Ureter (tissue), 1 donor: Measurements from ENCODE around the gene ETS2. TPM values are rescaled to one million over a fixed set of nuclear protein-coding genes. Genes with fewer than 3 reads are reported as not detected.

Experiments used
- DNase-seq: peaks from one replicate; pipeline ENCODE4 v3.0.0-alpha.2; 2020; ENCODE audit warnings: low spot score
- total RNA-seq: library from RNA; stranded (reverse); gene quantifications from one replicate; pipeline ENCODE4 v1.2.4, GENCODE V29; 2023
- donor health status: DM: yes; HTN: yes; CAD: no.

Gene ETS2
- 221 TPM for total RNA-seq

DNA sequence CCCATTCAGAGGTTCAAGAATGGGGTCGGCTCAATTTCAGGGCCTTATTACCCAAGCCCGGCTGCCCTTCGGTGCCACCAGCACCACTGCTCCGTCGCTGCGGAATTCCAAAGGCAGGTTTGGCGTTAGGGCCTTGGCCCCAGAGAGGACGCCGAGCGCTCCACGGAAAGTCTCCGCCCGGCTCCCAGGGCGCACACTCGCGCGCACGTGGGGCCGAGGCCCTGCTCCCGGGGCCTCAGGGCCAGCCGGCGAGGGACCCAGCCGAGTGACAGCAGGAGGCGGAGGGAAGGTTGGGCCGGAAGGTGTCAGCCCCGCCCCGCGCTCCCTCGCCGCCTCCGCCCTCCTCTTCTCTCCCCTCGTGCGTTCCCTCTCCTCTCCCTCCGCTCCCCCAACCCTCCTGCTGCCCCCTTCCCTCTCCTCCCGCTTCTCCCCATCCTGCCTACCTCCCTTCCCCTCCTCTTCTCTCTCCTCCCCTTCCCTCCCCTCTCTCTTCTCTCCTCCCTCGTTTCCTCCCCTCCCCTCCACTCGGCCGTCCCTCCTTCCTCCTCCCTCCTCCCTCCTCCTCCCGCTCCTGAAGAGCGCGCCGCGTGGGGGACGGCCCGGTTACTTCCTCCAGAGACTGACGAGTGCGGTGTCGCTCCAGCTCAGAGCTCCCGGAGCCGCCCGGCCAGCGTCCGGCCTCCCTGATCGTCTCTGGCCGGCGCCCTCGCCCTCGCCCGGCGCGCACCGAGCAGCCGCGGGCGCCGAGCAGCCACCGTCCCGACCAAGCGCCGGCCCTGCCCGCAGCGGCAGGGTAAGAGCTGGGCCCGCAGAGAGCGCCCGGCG, at the start of gene ETS2:
Gene ETS2, plus strand, starts transcription at position 602 of the 825 bp plus-strand sequence. CDS start 4,106 bp downstream, outside the sequence.
- DNase-seq, result peak; percentile 97

DNA sequence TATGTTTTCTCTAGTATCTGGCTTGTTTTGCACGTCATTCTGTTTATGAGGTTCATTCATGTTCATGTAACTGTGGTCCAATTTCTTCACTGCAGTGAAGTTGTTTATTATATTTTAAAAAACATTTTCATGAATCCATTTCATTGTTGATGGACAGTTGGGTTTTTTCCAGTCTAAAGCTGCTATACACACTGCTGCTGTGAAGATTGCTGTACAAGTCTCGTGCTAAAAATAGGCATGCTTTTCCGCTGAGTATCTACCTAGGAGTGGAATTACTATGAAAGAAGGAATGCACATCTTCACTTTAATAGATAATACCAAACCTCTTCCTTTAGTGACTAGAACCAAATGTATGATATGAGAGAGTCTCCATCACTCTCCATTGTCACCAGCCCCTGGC, 49.0 kb upstream of the ETS2 start:
- DNase-seq, result no peak

DNA sequence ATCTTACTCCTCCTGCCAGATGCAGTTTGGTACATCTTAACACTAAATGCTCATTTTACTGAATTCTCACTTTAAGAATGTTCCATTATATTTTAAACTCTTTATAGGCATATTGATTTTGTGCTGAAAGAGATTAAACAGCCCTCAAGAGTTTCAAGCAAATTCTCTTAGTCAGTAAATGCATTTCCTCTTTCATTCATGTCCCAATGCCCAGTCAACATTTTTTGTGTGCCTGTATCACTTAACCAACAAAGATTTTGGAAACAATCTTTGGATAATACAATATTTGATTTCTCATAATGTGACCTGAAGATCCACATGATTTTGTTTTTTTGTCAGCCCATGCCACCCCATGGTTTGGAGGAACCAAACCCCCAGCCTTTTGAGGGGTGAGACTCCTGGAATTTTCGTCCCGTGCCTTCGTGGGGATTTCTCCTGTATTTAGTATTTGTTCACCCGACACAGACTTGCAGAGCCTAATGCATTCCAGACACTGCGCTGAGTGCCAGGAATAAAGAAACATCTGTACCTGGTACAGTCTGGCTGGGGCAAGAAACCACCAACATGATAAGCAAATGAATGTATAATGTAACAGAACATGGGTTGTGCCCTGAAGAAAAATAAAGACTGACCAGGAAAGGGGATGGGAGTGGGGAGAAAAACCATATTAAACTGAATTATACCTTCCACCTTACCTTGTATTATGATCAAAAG, 47.1 kb upstream of the ETS2 start:
- DNase-seq, result no peak

DNA sequence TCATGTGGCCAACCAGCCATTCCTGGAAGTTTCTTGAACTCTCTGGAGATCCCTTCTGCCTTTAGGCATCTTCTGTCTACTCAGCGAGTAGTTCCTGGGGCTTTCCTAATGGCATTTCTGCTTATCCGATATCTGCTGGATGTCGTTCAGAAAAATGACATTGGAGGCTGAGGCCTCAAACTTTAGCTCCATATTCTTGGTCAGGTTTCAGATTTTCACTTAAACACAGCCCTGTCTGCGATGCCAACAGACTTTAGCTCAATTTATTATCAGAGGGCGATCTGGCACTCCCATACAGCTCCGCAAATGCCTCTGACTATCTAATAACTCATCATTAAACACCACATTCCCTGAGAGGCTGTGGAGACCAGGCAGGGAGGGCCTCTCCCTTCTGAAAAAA, 46.3 kb upstream of the ETS2 start:
- DNase-seq, result no peak

- DNase-seq, result no peak
Observed at GRCh38 chr21:38760017-38760761, 45.5 kb upstream of the ETS2 start.

GRCh38 chr21:38760762-38761155, 45.0 kb upstream of the ETS2 start:
- DNase-seq, result no peak

DNA sequence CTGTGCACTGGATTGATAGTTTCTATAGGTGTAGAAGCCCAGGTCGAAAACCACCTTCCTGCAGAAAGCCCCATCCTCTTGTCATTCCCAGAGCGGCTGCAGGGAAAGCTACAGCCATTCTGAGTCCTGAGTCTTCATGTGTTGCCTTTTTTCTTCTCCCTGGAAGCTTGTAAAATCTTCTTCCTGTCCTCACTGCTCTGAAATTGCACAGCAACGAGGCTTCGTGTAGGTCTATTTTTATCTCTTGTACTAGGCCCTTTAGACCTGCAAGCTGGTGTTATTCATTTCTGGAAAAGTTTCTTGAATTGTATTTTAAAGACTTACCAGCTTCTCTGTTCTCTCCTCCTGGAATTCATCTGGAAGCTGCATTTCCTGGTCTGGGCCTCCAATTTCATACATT, 44.2 kb upstream of the ETS2 start:
- no peak for DNase-seq

- DNase-seq, result no peak
Observed at GRCh38 chr21:38765056-38765455, 40.7 kb upstream of the ETS2 start.

- DNase-seq, result no peak
Observed at GRCh38 chr21:38766987-38767722, 38.6 kb upstream of the ETS2 start.

- DNase-seq, result no peak
Observed at GRCh38 chr21:38768471-38769063, 37.2 kb upstream of the ETS2 start.

GRCh38 chr21:38769191-38769780, 36.4 kb upstream of the ETS2 start:
- DNase-seq, result no peak

GRCh38 chr21:38770660-38771059, 35.1 kb upstream of the ETS2 start:
- no peak for DNase-seq

- DNase-seq, result no peak
Observed at GRCh38 chr21:38771536-38771935, 34.2 kb upstream of the ETS2 start.

- no peak for DNase-seq
Observed at GRCh38 chr21:38772646-38773045, 33.1 kb upstream of the ETS2 start.

DNA sequence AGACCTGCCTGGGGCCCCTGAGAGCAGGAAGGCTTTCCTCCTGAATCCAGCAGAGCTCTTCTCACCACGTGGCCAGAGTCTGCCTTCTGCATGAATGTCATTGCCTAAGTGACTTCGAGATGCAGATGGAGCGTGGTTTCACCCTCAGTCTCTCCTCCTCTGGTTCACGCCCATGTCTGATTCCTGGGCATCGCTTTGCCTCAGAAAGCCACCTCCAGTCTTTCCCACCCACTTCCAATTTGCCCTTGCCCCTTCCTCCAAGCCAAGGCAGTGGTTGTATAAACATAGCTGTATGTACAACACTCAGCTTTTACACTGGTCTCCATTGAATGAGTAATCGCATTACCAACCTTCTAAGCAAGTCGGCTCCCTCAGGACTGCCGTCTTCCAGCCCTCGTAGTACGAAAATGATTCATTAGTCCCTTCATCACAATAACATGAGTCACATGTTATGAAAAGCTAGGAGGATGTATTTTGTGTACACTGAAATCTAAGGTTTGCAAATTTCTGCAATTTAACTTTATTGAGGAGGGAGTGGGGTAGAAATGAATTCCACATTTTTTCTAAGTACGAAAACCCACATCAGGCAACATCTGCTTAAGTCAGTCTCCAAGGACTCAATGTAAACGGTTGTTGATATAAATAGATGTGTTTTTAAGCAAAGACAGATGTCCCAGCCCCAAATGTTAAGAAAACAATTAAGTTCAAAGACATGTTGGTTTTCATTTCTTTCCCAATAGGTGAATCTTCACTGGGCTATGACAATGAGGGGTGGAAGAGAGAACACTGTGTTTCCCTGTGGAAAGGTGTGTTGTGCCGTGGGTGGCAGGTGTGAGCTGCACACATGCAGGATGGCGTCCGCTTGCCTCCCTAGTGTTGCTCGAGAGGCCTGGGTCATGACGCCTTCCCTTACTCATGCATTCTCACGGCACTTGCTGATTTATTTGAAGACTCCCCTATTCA, 32.3 kb upstream of the ETS2 start:
- DNase-seq, result no peak

DNA sequence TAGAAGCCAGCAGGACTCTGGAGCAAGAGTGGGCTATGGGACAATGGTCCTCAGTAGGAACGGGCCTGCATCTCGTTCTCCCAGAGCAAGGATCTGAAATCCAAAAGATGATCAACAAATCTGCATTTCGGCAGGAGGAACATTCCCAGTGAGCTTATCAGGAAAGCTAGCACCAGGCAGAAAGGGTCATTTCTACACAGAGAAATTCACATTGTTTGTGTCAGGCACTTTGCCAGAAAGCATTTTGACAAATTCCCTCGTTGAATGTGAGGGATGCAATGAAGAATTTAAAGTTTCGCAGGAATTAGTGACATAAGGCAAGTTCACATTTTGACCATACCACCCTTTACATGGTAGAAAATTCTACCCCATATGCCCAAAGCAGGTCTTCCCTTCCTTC, 31.6 kb upstream of the ETS2 start:
- DNase-seq, result no peak

GRCh38 chr21:38774586-38775285, 31.0 kb upstream of the ETS2 start:
- DNase-seq, result no peak

DNA sequence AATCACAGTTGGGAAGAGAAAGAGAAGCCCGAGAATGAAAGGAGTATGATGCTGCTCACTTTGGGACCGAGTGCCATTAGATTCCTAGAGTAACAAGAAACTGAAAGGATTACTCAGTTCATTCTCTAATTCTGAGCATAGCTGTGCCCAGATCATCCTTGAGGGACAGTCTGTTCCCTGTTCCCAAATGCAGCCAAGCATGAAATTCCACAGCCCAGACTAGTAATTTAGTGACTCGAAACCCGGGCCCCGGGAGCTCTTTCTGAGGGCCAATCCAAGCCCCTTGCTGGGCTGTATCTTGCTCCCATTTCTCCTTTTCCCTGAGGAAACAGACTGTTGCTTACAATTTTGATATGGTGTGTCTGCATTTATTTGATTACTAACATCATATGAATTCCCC, 30.0 kb upstream of the ETS2 start:
- DNase-seq, result no peak

DNA sequence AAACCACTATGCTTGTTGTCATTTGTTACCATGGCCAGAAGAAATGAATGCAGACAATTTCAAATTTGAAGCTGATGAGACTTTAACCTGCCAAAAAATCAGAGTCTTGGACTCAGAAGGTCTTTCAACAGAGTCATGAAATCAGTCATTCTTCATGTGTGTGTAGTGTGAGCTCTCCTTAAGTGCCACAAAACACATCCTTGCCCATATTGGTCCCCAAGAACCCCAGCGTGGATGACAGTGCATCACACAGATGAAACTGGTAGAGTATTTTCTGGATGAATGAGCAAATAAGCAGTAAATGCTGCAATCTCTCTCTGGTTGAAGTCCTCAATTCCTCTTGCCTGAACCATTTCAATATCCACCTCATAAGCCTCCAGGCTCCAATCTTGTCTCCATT, 28.7 kb upstream of the ETS2 start:
- no peak for DNase-seq
